ENCODE measurements around the gene SORT1. TPM values are rescaled to one million over a fixed set of nuclear protein-coding genes. Genes with fewer than 3 reads are reported as not detected.

SORT1 gene
- total RNA-seq, 1 experiment from 2014 or later = 56.5 TPM

DNA sequence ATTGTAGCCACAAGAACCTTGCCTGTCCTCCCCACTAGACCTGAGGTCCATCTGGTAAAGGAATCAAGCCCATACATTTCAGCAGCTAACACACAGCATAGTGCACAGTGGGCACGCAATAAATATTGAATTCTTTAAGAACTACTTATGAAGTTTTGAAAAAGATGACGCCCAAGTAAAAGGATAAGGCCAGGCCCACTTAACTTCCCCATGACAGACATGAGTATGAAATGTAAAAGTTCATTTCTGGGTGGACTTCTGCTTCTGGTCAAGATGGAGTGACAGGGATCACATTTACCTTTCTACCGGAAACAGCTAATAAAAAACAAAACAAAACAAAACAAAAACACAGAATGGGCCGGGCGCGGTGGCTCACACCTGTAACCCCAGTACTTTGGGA lies 25.4 kb downstream of the SORT1 start:
- TF ChIP-seq, protein P1, sequence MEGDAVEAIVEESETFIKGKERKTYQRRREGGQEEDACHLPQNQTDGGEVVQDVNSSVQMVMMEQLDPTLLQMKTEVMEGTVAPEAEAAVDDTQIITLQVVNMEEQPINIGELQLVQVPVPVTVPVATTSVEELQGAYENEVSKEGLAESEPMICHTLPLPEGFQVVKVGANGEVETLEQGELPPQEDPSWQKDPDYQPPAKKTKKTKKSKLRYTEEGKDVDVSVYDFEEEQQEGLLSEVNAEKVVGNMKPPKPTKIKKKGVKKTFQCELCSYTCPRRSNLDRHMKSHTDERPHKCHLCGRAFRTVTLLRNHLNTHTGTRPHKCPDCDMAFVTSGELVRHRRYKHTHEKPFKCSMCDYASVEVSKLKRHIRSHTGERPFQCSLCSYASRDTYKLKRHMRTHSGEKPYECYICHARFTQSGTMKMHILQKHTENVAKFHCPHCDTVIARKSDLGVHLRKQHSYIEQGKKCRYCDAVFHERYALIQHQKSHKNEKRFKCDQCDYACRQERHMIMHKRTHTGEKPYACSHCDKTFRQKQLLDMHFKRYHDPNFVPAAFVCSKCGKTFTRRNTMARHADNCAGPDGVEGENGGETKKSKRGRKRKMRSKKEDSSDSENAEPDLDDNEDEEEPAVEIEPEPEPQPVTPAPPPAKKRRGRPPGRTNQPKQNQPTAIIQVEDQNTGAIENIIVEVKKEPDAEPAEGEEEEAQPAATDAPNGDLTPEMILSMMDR (conservative IDR thresholded peaks at IDR 0.05; ENCODE audit: low read depth, low read length) = no peak
- TF ChIP-seq EZH2 (IDR thresholded peaks at IDR 0.05; ENCODE audit: borderline replicate concordance, low read depth, low read length, poor library complexity, severe bottlenecking) = no peak
- ChIA-PET CTCF (no interaction called here), POLR2A (ENCODE audit: low non-redundant PET) (no interaction called here)
- Histone ChIP-seq H3K36me3 (ENCODE audit: insufficient read depth, low read length, poor library complexity, severe bottlenecking) (no peaks in the 10 kb centered on the region), H3K27me3 (replicated peaks; ENCODE audit: insufficient read depth, low read depth, low read length, poor library complexity) (no peaks in the 10 kb centered on the region), H3K4me3 (ENCODE audit: low read depth, low read length, poor library complexity, severe bottlenecking) (no peak overlapping the region), H3K9me3 (ENCODE audit: low read depth, low read length, poor library complexity, severe bottlenecking) (no peaks in the 10 kb centered on the region), H3K4me1 (ENCODE audit: insufficient read depth, low read length, poor library complexity, severe bottlenecking) (no peaks in the 10 kb centered on the region), H3K27ac (ENCODE audit: low read depth, low read length, poor library complexity, severe bottlenecking) (no peak overlapping the region)
- no peak for DNase-seq (ENCODE audit: low spot score)
- BruUV-seq (replicated peaks) = no TSS peak
- intact Hi-C loops (cut with micrococcal nuclease; ENCODE audit: unreplicated experiment) = no loop called here

DNA sequence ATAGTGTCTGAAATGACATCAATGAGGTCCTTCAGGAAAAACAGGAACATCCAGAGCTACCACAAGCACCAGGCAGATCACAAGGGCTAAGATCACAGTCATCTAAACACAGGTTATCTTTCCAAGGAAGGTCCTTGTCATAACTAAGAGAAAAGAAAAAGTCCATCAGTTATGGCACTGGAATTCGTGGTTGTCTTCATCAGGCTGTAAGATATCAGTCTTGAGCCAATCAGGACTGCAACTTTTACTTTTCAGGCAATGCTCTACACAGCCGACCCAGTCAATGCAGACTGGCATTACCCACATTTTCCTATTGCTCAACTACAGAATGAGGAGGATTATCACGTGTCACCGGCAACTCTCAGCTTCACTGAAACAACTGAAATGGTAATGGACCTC lies 26.4 kb downstream of the SORT1 start:
- POLR2A ChIA-PET (ENCODE audit: low non-redundant PET) = no interaction called here
- no peaks in the 10 kb centered on the region for H3K9me3 ChIP-seq (ENCODE audit: low read depth, low read length, poor library complexity, severe bottlenecking)
- no peaks in the 10 kb centered on the region for H3K36me3 ChIP-seq (ENCODE audit: insufficient read depth, low read length, poor library complexity, severe bottlenecking)
- intact Hi-C loops (cut with micrococcal nuclease; ENCODE audit: unreplicated experiment) = no loop called here
- no peak overlapping the region for H3K4me3 ChIP-seq (ENCODE audit: low read depth, low read length, poor library complexity, severe bottlenecking)
- no peaks in the 10 kb centered on the region for H3K27me3 ChIP-seq (replicated peaks; ENCODE audit: insufficient read depth, low read depth, low read length, poor library complexity)
- no peak for DNase-seq (ENCODE audit: low spot score)
- TF ChIP-seq, protein P1 (conservative IDR thresholded peaks at IDR 0.05; ENCODE audit: low read depth, low read length) = no peak
- no peak for TF ChIP-seq EZH2 (IDR thresholded peaks at IDR 0.05; ENCODE audit: borderline replicate concordance, low read depth, low read length, poor library complexity, severe bottlenecking)
- CTCF ChIA-PET = no interaction called here
- H3K27ac ChIP-seq (ENCODE audit: low read depth, low read length, poor library complexity, severe bottlenecking) = no peak overlapping the region
- H3K4me1 ChIP-seq (ENCODE audit: insufficient read depth, low read length, poor library complexity, severe bottlenecking) = no peaks in the 10 kb centered on the region
- BruUV-seq (replicated peaks) = no TSS peak

DNA sequence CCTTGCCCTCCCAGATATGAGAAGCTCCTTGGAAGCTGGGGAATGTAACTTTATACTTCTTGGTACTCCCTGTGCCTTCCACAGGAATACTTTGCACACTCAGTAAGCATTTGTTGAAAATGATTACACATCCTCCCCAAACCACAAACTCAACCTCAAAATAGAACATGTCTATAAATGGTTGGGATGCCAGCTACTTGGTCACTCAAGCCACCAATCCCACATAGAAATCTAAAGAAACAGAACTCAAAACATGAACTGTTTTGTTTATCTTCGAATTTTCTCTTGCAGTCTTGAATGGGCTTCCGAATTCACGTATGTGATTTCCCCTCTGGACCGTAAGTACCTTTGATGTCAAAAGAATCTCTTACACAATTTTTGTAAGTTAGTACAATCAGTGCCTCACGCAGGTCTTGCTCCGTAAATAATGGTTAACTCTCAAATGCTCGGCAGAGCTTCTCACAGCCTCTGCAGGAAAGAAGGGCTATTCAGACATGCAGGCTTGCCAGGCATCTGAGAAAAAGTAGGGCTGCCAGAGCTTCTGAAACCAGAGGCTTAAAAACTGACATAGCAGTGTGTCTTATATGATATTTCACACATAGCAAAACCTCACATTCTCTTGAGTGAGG lies 26.9 kb downstream of the SORT1 start:
- intact Hi-C loops (cut with micrococcal nuclease; ENCODE audit: unreplicated experiment) = no loop called here
- no TSS peak for BruUV-seq (replicated peaks)
- H3K27me3 ChIP-seq (replicated peaks; ENCODE audit: insufficient read depth, low read depth, low read length, poor library complexity) = no peaks in the 10 kb centered on the region
- no peaks in the 10 kb centered on the region for H3K9me3 ChIP-seq (ENCODE audit: low read depth, low read length, poor library complexity, severe bottlenecking)
- no peak overlapping the region for H3K4me3 ChIP-seq (ENCODE audit: low read depth, low read length, poor library complexity, severe bottlenecking)
- no peaks in the 10 kb centered on the region for H3K4me1 ChIP-seq (ENCODE audit: insufficient read depth, low read length, poor library complexity, severe bottlenecking)
- TF ChIP-seq, protein P1 (conservative IDR thresholded peaks at IDR 0.05; ENCODE audit: low read depth, low read length) = no peak
- TF ChIP-seq EZH2 (IDR thresholded peaks at IDR 0.05; ENCODE audit: borderline replicate concordance, low read depth, low read length, poor library complexity, severe bottlenecking) = no peak
- ChIA-PET POLR2A (ENCODE audit: low non-redundant PET) (no interaction called here), CTCF (no interaction called here)
- no peak overlapping the region for H3K27ac ChIP-seq (ENCODE audit: low read depth, low read length, poor library complexity, severe bottlenecking)
- no peak for DNase-seq (ENCODE audit: low spot score)
- H3K36me3 ChIP-seq (ENCODE audit: insufficient read depth, low read length, poor library complexity, severe bottlenecking) = no peaks in the 10 kb centered on the region

All from A673 (cell line).